CD14-positive monocyte (primary cell): ENCODE data around the gene RABEP2. TPM values are rescaled to one million over a fixed set of nuclear protein-coding genes. Genes with fewer than 3 reads are reported as not detected.

Experiments used
- DNase-seq, 3 donors: peaks; one replicate each; pipeline ENCODE4 v3.0.0-alpha.2; 2011 to 2022
- H2AFZ ChIP-seq: 2 replicates; pipeline ENCODE4 v1.6.0; 2012; ENCODE audit warnings: mild to moderate bottlenecking, low read depth, low read length, inconsistent platforms; ENCODE audit not compliant: insufficient read depth, poor library complexity, severe bottlenecking
- H3K27ac ChIP-seq, 2 donors: 1 replicate in 1 of 2; 2 replicates in 1 of 2; pipeline ENCODE4 v1.5.1; 2012 to 2013; ENCODE audit warnings: low read length in 2 of 2, control low read depth in 1 of 2, inconsistent platforms in 1 of 2, low read depth in 1 of 2, mild to moderate bottlenecking in 1 of 2
- H3K27me3 ChIP-seq, 2 donors: one replicate each; pipeline versions ENCODE4 v1.6.0 to v1.6.1; 2011 to 2013; ENCODE audit warnings: low read length in 2 of 2; ENCODE audit not compliant: control insufficient read depth in 2 of 2, insufficient read depth in 2 of 2
- H3K36me3 ChIP-seq, 2 donors: replicated peaks in 1 of 2; 1 replicate in 1 of 2; 2 replicates in 1 of 2; pipeline versions ENCODE4 v1.5.1 to v1.6.1; 2012 to 2013; ENCODE audit warnings: low read length in 2 of 2, control low read depth in 1 of 2, inconsistent platforms in 1 of 2, mild to moderate bottlenecking in 1 of 2; ENCODE audit not compliant: insufficient read depth in 2 of 2, control insufficient read depth in 1 of 2
- H3K4me1 ChIP-seq, 2 donors: 1 replicate in 1 of 2; 2 replicates in 1 of 2; pipeline versions ENCODE4 v1.5.1 to v1.6.1; 2012 to 2013; ENCODE audit warnings: low read length in 2 of 2, control low read depth in 1 of 2, inconsistent platforms in 1 of 2, mild to moderate bottlenecking in 1 of 2, moderate library complexity in 1 of 2; ENCODE audit not compliant: insufficient read depth in 2 of 2, control insufficient read depth in 1 of 2
- H3K4me2 ChIP-seq: replicated peaks from 2 replicates; pipeline ENCODE3; 2012; ENCODE audit warnings: low read length, moderate library complexity, mild to moderate bottlenecking; ENCODE audit not compliant: poor library complexity, severe bottlenecking; ENCODE audit errors: extremely low read depth
- H3K4me3 ChIP-seq, 3 experiments: fragments of 200-600 bp in 1 of 3; sonication (generic) in 1 of 3; replicated peaks in 1 of 3; 1 replicate in 2 of 3; 2 replicates in 1 of 3; pipeline ENCODE4 v1.5.1; 2011 to 2013; ENCODE audit warnings: low read length in 3 of 3, mild to moderate bottlenecking in 3 of 3, control low read depth in 2 of 3, low read depth in 2 of 3, inconsistent platforms in 1 of 3, moderate library complexity in 1 of 3
- H3K79me2 ChIP-seq: 2 replicates; pipeline ENCODE4 v1.6.0; 2012; ENCODE audit warnings: mild to moderate bottlenecking, control low read depth, inconsistent platforms, low read length, moderate library complexity; ENCODE audit not compliant: insufficient read depth
- H3K9ac ChIP-seq: 2 replicates; pipeline ENCODE4 v1.6.0; 2017; ENCODE audit warnings: low read length, mild to moderate bottlenecking; ENCODE audit not compliant: insufficient read depth, poor library complexity, severe bottlenecking
- H3K9me3 ChIP-seq, 2 donors: replicated peaks in 1 of 2; 1 replicate in 1 of 2; 2 replicates in 1 of 2; pipeline versions ENCODE4 v1.5.1 to v1.6.1; 2012 to 2013; ENCODE audit warnings: low read length in 2 of 2, control low read depth in 1 of 2; ENCODE audit not compliant: control insufficient read depth in 1 of 2, insufficient read depth in 1 of 2
- H4K20me1 ChIP-seq: 2 replicates; pipeline ENCODE4 v1.6.0; 2012; ENCODE audit warnings: mild to moderate bottlenecking, low read length, control low read depth, moderate library complexity; ENCODE audit not compliant: insufficient read depth
- H3K27ac Mint-ChIP-seq, 7 donors: one replicate each; pipeline ENCODE4 v1.8.0; 2020; ENCODE audit warnings: mild to moderate bottlenecking in 7 of 7, mixed read lengths in 7 of 7, moderate library complexity in 6 of 7, inconsistent platforms in 2 of 7
- H3K27me3 Mint-ChIP-seq, 3 donors: one replicate each; pipeline ENCODE4 v1.8.0; 2021 to 2022; ENCODE audit warnings: low read depth in 3 of 3, mild to moderate bottlenecking in 3 of 3, mixed read lengths in 3 of 3, moderate library complexity in 3 of 3, inconsistent platforms in 1 of 3
- H3K36me3 Mint-ChIP-seq, 2 donors: one replicate each; pipeline ENCODE4 v1.8.0; 2020; ENCODE audit warnings: mixed read lengths in 2 of 2, inconsistent platforms in 1 of 2, mild to moderate bottlenecking in 1 of 2
- H3K4me1 Mint-ChIP-seq: one replicate; pipeline ENCODE4 v1.8.0; 2020; ENCODE audit warnings: mild to moderate bottlenecking, mixed read lengths
- H3K4me3 Mint-ChIP-seq, 2 donors: one replicate each; pipeline ENCODE4 v1.8.0; 2020; ENCODE audit warnings: mild to moderate bottlenecking in 2 of 2, mixed read lengths in 2 of 2, moderate library complexity in 1 of 2
- H3K9me3 Mint-ChIP-seq, 7 donors: one replicate each; pipeline ENCODE4 v1.8.0; 2020 to 2022; ENCODE audit warnings: mixed read lengths in 7 of 7, mild to moderate bottlenecking in 6 of 7, moderate library complexity in 6 of 7, inconsistent platforms in 2 of 7
- CTCF ChIP-seq: fragments of 200-600 bp; IDR thresholded peaks from one replicate; pipeline ENCODE4 v1.8.0; 2022; ENCODE audit warnings: antibody characterized with exemption, mild to moderate bottlenecking
- WGBS: methylation state at CpG from one replicate; pipeline ENCODE4 v1.1.5; 2013; ENCODE audit warnings: missing lambda C conversion rate; ENCODE audit not compliant: insufficient coverage; 5-methylcytosine and 5-hydroxymethylcytosine counted together
- intact Hi-C, 2 donors: fragments of 100-400 bp; cut with micrococcal nuclease; formaldehyde crosslinking; loops; one replicate each; pipeline versions ENCODE4 v1.15.0 to v1.15.1; 2023
- polyA plus RNA-seq, 3 donors: library from polyadenylated mRNA; depleted of rRNA in 1 of 3; unstranded in 2 of 3; stranded (reverse) in 1 of 3; fragments of 300-500 nt in 2 of 3; fragments of >200 nt in 1 of 3; fragmentation: Illumina TruSeq in 2 of 3; gene quantifications; 1 replicate in 2 of 3; 2 replicates in 1 of 3; pipeline ENCODE4 v1.2.3, GENCODE V29; 2012 to 2021

RABEP2 gene
- polyA plus RNA-seq, 3 donors: 1.9 to 21.6 (median 2.5) TPM

DNA sequence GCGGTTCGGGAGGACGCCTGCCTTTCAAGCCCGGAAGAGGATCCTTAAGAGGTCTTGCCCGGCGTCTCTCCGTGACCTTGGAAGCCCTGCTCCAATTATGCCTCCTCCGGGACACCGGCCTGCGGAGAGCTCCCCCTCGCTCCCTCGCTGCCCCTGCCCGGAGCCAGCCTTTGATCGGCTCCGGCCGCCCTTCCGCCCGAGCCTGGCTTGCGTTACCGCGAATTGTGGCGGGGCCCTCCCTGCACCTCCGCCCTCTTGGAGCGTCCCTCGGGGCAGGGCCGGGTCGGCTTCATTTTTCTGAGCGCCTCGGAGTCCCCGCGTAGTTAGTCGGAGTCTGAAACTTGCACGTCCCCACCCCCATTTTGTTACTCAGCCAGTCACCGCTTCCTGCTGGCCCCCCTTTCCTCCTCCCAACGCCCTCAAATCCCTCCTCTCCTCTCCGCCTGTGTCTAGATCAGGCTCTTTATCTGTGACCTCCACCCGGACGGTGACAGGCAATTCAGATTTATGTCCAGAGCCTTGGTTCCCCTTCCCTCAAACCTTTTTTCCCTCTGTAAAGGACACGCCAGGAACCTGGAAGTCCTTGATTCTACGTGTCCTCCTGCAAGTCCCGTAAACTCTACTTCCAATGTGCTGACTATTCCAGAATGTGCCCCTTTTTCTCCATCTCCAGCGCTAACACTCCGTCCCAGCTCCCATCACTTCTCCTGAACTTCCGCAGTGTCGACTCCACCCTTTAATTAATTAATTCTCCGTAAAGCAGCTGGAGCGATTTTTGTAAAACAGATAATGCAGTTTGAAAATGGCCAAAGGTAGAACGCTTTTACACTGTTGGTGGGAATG lies 569 bp upstream of the RABEP2 start:
- Histone ChIP-seq H4K20me1 (peaks cover 10% of the 10 kb centered on the region), H3K4me1 (peaks cover 14 to 20% of the 10 kb centered on the region in 2 donors), H3K4me3 (peak overlapping the region; percentile 70 to 96 (median 79)), H2AFZ (peak overlapping the region; percentile 98), H3K27ac (peak overlapping the region; percentile 90 to 95), H3K4me2 (peak overlapping the region; percentile 95), H3K9ac (peak overlapping the region; percentile 98), H3K9me3 (no peaks in the 10 kb centered on the region), H3K79me2 (peaks cover 8% of the 10 kb centered on the region), H3K36me3 (peaks cover 0 to 6% of the 10 kb centered on the region in 2 donors), H3K27me3 (no peaks in the 10 kb centered on the region)
- intact Hi-C loops: loop anchor here in 1 of 2 donors (10.0 kb wide), 2 partner anchors 81 to 371 kb away; partner anchors contain the start of genes SGF29 and TUFM
- peaks cover 7 to 19% of the 10 kb centered on the region in 2 donors for H3K36me3 Mint-ChIP-seq
- H3K27me3 Mint-ChIP-seq: peaks cover 0 to 7% (median 0%) of the 10 kb centered on the region in 3 donors
- WGBS: 0% methylated on average over 36 of the region's 48 CpGs
- peak; percentile 38 to 69 (median 63) for DNase-seq
- H3K27ac Mint-ChIP-seq: peak overlapping the region; percentile 91 to 97 (median 94)
- H3K4me3 Mint-ChIP-seq: peak overlapping the region; percentile 94 to 97
- no peaks in the 10 kb centered on the region for H3K9me3 Mint-ChIP-seq
- peaks cover 20% of the 10 kb centered on the region for H3K4me1 Mint-ChIP-seq
- TF ChIP-seq CTCF: no peak

DNA sequence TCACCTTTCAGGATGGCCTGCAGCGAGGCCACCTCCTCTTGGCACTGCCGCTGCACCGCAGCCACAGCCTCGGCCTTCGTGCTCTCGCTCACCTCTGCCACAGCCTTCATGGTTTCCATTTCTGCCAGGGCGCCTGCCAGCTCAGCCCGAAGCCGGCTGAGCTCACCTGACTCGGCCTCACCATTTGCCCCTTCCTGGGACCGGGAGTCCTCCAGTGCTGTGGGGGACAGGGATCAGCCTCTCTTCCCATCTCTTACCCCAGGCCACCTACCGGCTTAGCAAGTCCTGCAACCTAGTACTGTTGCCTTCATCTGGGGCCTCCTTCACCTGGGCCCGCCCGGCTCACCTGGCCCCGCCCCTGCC lies 658 bp downstream of the RABEP2 start:
- Mint-ChIP-seq H3K4me3 (peak overlapping the region; percentile 94 to 97), H3K27ac (peak overlapping the region in 4 of 7 donors; percentile 58 to 96 (median 93)), H3K27me3 (peaks cover 0 to 7% (median 0%) of the 10 kb centered on the region in 3 donors), H3K4me1 (peaks cover 18% of the 10 kb centered on the region), H3K9me3 (no peaks in the 10 kb centered on the region), H3K36me3 (peaks cover 12 to 27% of the 10 kb centered on the region in 2 donors)
- no peak for TF ChIP-seq CTCF
- peak overlapping the region in 1 of 2 donors; percentile 95 for H3K27ac ChIP-seq
- no peak for DNase-seq
- H3K36me3 ChIP-seq: peaks cover 6 to 12% of the 10 kb centered on the region in 2 donors
- peak overlapping the region; percentile 95 for H3K4me2 ChIP-seq
- H3K9ac ChIP-seq: peak overlapping the region; percentile 98
- intact Hi-C loops: loop anchor here in 1 of 2 donors (10.0 kb wide), 2 partner anchors 80 to 370 kb away; partner anchors contain the start of genes SGF29 and TUFM
- H3K4me3 ChIP-seq: peak overlapping the region; percentile 70 to 96 (median 79)
- H3K9me3 ChIP-seq: no peaks in the 10 kb centered on the region
- H4K20me1 ChIP-seq: peaks cover 10% of the 10 kb centered on the region
- peaks cover 11 to 17% of the 10 kb centered on the region in 2 donors for H3K4me1 ChIP-seq
- H2AFZ ChIP-seq: peak overlapping the region; percentile 98
- 55% methylated on average over 15 of the region's 15 CpGs for WGBS
- H3K27me3 ChIP-seq: no peaks in the 10 kb centered on the region
- peaks cover 8% of the 10 kb centered on the region for H3K79me2 ChIP-seq
